HG03469 (cell line): ENCODE results near the gene PALB2.

ENCODE experiments used
- ATAC-seq: cut with Tn5 transposase; IDR thresholded peaks from one replicate; pipeline ENCODE4 v1.9.1; 2021; ENCODE audit warnings: mild to moderate bottlenecking, moderate library complexity, moderate number of reproducible peaks; ENCODE audit not compliant: unreplicated experiment

PALB2 gene

DNA sequence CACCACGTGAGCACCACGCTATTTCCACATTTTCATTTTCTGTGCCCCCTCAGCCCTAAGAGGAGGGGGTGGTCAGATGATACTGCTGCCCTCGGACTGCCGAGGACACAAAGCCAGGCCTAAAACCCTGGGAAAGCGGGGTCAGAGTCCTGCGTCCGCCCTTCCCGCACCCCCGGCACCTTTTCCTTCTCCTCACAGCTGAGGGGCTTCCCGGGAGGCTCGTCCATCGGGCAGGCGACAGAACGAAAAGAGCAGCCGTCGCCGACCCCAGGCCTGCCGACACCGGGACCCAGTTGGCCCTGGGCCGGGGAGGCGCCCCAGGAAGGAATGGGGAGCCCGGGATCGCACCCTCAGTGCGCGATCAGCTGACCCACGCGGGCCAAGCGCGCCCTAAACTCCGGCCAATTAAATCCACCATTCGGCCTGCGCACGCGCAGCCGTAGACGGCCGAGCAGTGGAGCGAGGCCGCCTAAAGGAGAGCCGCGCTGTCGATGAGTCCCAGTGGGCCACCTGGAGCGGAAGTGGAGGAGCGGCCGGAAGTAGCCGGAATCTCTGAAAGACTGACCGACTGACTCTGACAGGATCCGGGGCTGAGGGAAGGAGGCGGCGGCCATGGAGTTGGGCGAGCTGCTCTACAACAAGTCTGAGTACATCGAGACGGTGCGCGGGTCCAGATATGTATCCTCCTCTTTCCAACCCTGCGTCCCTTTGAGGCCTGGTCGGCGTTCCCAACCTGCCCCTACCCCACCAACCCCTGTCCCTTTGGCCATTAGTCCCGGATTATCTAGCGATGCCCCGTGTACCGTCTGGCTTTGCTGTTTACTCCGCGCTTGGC lies at the start of gene PALB2, which contains the start of gene DCTN5:
PALB2 (minus strand) TSS at position 380 of the 835 bp plus-strand sequence; CDS start at position 227, 153 bp downstream.
DCTN5 (plus strand) TSS at position 536 of the 835 bp plus-strand sequence; CDS start at position 613, 77 bp downstream.
- peak; percentile 96 for ATAC-seq

DNA sequence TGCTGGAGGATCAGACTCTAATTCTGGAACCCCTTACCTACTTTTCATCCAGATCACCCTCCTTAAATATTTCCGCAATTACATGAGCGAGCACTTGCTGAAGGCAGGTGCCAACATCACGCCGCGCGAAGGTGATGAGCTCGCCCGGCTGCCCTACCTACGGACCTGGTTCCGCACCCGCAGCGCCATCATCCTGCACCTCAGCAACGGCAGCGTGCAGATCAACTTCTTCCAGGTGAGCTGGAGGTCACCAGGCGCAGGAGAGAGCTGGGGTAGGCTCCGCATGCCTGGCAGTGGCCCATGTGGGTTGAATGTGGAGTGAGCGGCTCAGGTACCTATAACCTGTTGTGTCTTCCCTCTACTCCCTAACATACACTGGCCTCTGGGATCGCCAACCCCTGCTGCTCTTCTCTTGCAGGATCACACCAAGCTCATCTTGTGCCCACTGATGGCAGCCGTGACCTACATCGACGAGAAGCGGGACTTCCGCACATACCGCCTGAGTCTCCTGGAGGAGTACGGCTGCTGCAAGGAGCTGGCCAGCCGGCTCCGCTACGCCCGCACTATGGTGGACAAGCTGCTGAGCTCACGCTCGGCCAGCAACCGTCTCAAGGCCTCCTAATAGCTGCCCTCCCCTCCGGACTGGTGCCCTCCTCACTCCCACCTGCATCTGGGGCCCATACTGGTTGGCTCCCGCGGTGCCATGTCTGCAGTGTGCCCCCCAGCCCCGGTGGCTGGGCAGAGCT lies 48.5 kb upstream of the PALB2 start:
- no peak for ATAC-seq

GRCh38 chr16:23687034-23687808 lies 46.1 kb upstream of the PALB2 start:
- ATAC-seq: no peak

GRCh38 chr16:23683487-23683886 lies 42.4 kb upstream of the PALB2 start:
- ATAC-seq: no peak

DNA sequence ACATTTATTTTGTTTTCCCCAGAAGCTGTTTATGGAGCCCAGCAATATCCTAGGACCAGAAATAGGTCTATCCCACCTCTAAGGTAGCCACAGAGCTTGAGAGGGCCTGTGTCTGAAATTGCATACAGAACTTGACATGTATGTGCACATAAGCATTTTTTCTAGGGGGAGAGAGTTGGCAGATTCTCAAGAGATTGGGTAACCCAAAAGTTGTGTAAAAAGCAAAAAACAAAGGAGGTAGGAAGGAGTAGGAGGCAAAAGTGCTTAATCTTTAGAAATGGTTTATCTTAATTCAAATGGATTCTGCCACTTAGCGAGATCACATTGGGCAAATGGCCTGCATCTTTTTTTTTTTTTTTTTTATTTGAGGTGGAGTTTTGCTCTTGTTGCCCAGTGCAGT lies 41.1 kb upstream of the PALB2 start:
- ATAC-seq: no peak

GRCh38 chr16:23679986-23680336 lies 38.9 kb upstream of the PALB2 start:
- no peak for ATAC-seq

DNA sequence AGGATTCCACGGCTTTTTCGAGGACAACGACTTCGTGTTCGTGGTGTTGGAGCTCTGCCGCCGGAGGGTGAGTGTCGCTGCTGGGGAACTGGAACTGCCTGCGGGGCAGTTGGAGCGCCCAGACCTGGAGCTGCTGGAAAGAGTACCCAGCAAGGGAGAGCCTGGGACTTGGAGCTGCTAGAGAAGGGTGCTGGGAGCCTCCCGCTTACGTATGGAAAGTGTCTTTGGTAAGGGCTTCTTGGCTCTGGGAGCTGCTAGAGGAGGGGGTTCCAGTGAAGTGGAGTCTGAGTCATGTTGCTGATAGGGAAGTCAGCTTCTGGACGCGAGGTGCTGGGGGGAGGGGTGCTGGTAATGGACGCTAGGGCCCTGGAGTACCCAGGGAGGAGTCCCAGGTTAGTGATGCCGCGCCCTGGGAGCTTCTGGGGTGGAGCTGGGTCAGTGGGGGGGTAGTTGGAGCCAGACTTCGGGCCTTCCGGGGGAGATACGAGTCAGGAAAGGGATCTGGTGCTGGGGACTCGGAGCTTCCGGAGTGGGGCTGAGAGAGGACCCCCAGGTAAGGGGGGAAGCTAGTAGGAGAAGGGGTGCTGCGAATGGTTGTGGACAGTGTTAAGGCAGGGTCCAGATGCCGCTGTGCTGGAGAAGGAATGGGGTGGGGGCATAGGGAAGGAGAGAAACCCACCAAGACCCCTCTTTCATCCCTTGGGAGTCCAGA lies 38.3 kb upstream of the PALB2 start:
- no peak for ATAC-seq

DNA sequence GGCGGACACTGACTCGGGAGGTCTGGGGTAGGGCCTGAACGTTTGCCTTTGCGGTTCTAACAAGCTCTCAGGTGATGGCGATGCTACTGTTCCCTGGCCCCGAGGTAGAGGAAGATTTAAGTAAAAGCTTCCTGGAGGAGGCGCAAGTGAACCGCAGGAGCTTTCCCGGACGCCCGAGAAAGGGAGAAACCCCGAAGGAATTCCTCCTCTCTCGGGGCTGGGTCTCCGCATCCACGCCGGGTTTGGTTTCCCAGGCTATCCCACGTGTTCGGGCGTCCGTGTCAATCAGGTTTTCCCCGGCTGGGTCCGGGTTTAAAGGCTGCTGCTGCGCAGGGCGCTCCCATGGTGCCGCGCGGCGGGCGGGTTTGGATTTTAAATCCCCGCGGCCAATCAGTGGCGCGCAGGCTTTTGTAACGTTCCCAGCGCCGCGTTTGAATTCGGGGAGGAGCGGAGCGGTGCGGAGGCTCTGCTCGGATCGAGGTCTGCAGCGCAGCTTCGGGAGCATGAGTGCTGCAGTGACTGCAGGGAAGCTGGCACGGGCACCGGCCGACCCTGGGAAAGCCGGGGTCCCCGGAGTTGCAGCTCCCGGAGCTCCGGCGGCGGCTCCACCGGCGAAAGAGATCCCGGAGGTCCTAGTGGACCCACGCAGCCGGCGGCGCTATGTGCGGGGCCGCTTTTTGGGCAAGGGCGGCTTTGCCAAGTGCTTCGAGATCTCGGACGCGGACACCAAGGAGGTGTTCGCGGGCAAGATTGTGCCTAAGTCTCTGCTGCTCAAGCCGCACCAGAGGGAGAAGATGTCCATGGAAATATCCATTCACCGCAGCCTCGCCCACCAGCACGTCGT lies 37.5 kb upstream of the PALB2 start, which contains the start of gene PLK1:
PLK1 (plus strand) TSS at position 460 of the 844 bp plus-strand sequence; CDS start at position 504, 44 bp downstream.
- ATAC-seq: peak; percentile 55

DNA sequence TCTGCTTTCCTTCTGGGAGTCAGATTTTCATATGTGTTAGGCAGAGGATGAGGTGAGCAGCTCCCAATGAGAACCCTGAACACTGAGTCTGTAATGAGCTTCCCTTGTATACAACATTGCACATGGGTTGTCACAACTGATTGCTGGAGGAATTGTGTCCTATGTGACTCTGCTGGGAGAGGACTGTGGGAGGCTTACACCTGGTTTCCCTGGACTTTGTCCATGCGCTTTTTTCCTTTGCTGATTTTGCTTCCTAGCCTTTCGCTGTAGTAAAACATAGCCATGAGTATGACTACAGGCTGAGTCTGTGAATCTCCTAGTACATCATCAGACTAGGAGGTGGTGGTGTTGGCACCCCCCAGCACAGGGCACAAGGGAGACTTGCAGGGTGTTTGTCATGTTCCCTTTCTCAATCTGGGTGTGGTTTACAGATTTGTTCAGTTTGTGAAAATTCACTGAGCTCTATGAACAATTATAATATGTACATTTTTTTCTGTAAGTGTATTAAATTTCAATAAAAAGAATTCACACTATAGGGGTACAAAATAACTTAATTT lies 35.9 kb upstream of the PALB2 start:
- no peak for ATAC-seq

DNA sequence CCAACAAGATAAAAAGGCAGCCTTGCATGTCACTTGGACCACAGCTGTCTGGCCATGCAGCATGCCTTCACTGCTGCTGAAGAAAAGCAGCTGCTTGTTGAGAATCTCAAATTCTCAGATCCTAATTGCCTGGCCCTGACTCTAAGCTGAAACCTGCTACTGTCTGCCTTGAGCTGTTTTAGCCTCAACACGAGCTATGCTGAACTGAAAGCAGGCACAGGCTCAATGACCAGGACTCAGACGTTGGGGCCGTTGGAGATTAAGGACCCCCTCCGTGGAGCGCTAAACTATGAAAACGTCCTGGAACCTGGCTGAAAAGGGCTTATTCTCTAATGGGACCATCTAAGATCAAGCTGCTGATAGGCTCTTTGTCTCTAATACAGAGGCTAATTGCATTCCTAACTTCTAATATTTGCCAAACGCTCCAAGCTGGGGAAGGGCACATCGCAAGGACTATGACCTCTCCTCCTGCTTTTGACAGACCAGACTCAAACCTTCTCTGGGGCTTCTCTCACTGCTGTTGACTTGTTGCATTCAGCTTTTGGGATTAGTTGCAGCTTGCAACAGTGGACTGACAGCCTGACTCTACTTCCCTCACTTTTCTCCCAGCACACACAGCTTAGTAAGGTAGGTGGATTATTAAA lies 33.0 kb upstream of the PALB2 start:
- no peak for ATAC-seq

- peak; percentile 92 for ATAC-seq
Measured at GRCh38 chr16:23670137-23670776, 29.1 kb upstream of the PALB2 start.

DNA sequence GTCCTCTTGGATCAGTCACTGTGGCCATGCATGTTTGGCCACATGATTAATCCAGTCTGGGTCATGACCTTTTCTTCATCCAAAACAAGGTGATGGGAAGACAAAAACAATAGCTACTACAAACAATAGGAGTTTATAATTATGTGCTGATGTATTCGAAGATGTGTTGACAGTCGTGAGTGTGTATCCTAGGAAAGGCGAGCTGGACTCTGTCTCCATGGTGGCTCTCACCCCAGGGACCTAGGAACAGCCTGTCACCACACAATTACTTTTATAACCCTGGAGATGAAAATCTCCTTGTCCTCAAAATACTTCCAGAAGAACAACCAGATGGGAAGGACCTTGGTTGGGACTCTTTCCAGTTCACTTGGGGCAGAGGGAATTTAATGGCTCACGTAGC lies 27.8 kb upstream of the PALB2 start:
- no peak for ATAC-seq

DNA sequence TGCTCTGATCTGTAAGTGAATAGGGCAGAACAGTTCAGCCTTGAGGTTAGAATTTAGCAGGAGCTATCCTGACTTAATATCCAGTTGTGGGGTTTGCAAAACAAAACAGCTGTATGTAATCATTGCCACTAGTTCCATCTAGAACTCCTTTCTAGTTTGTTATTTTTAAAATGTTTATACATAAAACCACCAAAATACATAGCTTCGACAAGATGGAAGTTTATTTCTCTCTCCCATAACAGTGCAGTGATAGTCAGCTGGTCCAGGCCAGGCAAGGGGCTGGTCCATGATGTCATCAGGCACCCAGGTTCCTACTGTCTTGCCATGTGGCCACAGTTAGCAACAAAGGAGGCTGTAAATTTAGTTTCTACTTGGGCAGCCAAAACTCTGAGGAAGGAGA lies 27.1 kb upstream of the PALB2 start:
- no peak for ATAC-seq

DNA sequence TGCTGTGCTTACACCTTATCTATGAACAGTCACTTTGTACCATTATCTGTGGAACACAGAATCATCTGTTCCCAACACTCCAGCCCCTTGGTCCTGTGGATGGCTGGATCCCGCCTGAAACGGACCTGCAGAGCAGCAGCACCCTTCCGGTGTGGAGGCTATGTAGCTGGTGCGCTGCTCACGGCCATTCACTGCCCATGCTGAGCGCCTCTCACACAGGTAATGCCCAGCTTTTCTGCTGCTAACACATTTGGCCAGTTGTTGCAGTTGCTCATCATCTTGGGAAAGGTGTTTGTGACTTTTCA lies 26.2 kb upstream of the PALB2 start:
- ATAC-seq: no peak

DNA sequence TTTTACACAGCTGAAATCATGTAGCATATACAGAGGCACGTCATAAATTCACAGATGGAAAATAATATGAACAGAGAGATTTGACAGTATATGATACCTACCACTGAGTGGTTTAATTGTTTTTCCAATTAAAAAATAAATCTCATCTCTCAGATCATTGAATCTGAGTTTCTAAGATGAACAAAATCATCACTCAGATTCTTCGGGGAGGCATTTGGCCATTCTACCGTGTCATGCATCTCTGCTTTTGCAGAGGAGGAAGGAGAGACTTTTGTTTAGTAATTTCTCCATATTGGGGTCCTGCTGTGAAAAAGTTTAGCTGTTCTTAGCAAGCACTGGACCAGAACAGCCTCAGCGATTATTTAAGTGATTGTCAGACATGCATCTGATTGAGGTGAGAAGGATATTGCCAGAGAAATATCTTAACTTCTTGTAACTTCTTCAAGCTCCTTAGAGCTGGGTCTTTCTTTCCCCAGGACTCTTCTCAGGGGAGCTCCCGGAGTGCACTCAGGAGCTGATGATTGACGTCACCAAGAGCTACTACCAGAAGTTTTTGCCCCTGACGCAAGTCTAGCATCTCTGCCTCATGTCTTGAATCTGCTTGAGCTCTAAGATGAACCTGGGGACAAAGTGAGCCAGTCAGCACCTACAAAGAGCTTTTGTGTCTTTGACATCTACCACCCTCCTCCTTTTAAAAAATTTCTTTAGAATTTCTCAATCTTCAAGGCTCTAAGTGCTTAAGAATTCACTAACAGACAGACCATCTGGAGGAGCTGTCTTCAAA lies 25.7 kb upstream of the PALB2 start:
- ATAC-seq: no peak

DNA sequence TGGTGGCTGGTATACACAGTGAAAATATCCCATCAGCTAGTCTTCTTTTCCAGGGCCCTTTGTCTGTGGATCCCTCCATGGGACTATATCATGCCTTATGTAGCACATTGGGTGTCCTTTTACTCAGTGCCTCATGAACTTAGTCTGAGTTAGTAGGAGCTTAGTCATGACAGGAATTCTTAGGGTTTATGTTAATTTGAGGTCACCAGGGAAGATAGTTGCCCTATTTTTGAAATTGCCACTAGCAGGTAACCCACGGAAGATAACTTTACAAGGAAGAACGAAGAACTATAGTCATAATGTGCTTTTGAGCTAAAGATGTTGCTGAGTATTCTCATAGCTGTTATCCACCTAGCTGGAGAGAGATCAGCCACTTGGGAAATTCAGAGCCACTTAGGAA lies 22.8 kb upstream of the PALB2 start:
- no peak for ATAC-seq

GRCh38 chr16:23651943-23652468 lies 10.9 kb upstream of the PALB2 start:
- ATAC-seq: no peak
